ENCODE measurements around the gene GNB2.
"Not testable (repeated sequence)": the region's sequence is repeated elsewhere in the genome, so short reads cannot be mapped to it uniquely, and the experiment has no call there.

The GNB2 gene

DNA sequence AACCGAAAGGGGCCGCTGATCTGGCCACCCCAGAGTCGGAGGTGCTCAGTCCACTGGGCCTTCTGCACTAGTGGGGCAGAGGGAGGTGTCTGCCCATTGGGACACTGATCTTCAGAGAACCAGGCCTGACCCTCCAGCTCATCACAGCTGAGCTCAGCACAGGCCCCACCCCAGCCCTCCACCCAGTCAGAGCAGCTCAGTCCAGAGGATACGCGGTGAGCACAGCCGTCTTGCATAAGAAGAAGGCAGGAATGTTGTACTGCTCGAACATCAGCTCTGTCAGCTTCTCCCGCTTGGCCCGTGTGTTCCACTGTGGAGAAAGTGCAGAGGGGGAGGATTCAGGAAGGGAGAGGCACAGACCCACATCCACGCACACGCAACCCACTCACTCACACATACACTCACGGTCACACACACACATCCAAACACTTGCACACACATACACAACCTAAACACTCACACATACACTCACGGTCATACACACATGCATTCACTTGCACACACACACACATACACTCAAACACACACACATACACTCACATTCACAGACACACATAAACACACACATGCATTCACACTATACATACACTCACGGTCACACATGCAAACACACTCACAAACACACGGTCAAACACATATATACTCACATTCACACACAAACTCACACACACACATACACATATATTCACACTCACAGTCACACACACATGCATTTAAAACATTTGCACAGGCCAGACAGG, 23.5 kb upstream of the GNB2 start:
- no peak overlapping the region for H3K27ac ChIP-seq

GRCh38 chr7:100654908-100655831, 18.4 kb upstream of the GNB2 start:
- H3K27ac ChIP-seq, result peak overlapping the region; percentile 73
- TF ChIP-seq, protein P1, sequence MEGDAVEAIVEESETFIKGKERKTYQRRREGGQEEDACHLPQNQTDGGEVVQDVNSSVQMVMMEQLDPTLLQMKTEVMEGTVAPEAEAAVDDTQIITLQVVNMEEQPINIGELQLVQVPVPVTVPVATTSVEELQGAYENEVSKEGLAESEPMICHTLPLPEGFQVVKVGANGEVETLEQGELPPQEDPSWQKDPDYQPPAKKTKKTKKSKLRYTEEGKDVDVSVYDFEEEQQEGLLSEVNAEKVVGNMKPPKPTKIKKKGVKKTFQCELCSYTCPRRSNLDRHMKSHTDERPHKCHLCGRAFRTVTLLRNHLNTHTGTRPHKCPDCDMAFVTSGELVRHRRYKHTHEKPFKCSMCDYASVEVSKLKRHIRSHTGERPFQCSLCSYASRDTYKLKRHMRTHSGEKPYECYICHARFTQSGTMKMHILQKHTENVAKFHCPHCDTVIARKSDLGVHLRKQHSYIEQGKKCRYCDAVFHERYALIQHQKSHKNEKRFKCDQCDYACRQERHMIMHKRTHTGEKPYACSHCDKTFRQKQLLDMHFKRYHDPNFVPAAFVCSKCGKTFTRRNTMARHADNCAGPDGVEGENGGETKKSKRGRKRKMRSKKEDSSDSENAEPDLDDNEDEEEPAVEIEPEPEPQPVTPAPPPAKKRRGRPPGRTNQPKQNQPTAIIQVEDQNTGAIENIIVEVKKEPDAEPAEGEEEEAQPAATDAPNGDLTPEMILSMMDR (conservative IDR thresholded peaks at IDR 0.05), result no peak

More for the DNA sequence above, 23.5 kb upstream of the GNB2 start:
- TF ChIP-seq, protein P1 (conservative IDR thresholded peaks at IDR 0.05), result no peak

DNA sequence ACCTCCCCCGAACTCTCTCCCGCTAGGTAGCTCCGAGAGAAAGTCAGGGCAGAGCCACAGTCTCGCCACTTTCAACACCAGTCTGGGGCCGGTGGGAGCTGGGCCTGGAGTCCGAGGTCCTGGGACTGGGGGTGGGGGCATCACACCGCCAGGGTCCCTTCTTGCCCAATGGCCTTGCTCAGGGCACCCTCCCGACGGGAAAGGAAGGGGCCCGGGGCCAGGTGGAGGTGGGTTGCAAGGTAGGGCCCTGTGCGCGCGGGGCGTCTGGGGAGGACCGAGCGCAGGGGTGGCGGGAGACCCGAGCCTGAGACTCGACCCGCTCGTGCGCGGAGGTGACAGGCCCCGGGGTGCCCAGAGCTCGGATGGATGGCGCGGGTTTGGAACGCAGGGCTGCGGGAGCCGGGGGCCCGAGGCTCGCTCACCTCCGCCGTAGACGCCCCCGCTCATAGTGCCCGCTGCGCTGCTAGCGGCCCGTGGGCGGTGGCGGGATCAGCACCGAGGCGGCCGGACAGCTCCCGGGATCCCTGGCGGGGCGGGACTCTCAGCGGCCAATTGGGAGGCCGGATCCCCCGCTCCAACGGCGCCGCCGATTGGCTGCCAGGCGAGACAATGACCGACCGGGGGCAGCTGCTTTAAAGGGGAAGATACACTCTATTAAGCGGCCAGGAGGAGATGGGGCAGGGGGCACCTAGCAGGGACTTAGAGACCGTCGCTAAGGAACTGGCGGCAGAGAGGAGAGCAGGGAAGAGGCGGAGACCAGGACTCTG, 17.4 kb upstream of the GNB2 start, which contains the start of gene ACTL6B:
Gene ACTL6B, minus strand, starts transcription at position 541 of the 767 bp plus-strand sequence. Its CDS starts 94 bp downstream, at position 447.
- peak within 1 kb of the TSS; percentile 73 for H3K27ac ChIP-seq
- TF ChIP-seq, protein P1 (conservative IDR thresholded peaks at IDR 0.05), result no peak

DNA sequence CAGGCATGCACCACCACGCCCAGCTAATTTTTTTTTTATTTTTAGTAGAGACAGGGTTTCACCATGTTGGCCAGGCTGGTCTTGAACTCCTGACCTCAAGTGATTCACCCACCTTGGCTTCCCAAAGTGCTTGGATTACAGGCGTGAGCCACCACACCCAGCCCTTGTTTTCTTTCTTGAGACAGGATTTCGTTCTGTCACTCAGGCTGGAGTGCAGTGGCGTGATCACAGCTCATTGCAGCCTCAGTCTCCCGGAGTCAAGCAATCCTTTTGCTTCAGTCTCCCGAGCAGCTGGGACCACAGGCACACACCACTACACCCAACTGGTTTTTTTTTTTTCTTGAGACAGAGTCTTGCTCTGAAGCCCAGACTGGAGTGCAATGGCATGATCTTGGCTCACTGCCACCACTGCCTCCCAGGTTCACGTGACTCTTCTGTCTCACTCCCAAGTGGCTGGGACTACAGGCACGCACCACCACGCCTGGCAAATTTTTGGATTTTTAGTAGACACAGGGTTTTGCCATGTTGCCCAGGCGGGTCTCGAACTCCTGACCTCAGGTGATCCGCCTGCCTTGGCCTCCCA, 11.3 kb upstream of the GNB2 start:
- H3K27ac ChIP-seq, result not testable (repeated sequence)

GRCh38 chr7:100665168-100665726, 8.3 kb upstream of the GNB2 start:
- TF ChIP-seq, protein P1 (conservative IDR thresholded peaks at IDR 0.05), result no peak
- H3K27ac ChIP-seq, result no peak overlapping the region

DNA sequence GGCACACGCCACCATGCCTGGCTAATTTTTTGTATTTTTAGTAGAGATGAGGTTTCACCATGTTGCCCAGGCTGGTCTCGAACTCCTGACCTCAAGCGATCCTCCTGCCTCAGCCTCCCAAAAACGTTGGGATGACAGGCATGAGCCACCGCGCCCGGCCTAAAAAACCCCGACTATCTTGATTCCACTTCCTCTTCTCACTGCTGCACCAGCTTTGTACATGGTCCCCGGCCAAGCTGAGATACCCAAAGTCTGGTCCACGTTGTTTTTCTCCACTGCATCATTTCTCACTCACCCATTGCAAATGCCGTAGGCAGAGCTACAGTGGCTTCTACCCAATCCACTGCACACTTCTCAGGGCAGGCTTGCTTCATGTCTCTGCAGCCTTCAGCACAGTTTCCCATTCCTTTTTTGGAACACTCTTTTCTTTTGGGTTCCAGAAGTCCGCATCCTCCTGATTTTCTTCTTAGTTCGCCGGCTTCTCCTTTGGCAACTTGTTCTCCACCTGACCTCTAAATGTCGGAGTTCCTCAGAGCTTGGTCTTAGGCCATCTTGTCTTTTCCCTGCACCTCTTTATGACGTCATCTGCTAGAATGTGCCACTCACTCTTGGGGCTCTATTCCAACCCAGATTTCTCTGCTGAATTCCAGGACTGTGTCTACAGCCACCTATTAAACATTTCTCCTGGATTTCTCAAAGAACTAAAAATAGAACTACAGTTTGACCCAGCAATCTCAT, 6.0 kb upstream of the GNB2 start:
- H3K27ac ChIP-seq, result no peak overlapping the region
- TF ChIP-seq, protein P1 (conservative IDR thresholded peaks at IDR 0.05), result no peak

DNA sequence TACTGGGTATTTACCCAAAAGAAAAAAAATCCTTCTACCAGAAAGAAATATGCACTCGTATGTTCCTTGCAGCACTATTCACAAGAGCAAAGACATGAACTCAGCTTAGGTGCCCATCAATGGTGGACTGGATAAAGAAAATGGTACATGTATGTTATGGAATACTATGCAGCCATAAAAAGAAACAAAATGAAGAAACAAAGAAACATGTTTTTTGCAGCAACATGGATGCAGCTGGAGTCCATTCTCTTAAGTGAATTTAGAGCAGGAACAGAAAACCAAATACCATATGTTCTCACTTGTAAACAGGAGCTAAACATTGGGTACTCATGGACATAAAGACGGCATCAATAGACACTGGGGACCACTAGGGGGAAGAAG, 5.5 kb upstream of the GNB2 start:
- TF ChIP-seq, protein P1 (conservative IDR thresholded peaks at IDR 0.05), result no peak
- no peak overlapping the region for H3K27ac ChIP-seq

DNA sequence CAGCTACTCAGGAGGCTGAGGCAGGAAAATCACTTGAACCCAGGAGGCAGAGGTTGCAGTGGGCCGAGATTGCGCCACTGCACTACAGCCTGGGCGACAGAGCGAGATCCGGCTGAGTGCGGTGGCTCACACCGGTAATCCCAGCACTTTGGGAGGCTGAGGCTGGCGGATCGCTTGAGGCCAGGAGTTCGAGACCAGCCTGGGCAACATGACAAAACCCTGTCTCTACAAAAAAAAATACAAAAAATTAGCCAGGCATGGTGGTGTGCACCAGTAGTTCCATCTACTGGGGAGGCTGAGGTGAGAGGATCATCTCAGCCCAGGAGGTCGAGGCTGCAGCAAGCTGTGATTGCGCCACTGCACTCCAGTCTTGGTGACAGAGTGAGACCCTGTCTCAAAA, 4.4 kb upstream of the GNB2 start:
- not testable (repeated sequence) for H3K27ac ChIP-seq
